ENCODE results near the gene VILL. TPM values are rescaled to one million over a fixed set of nuclear protein-coding genes. Genes with fewer than 3 reads are reported as not detected.

The VILL gene
- total and polyA plus RNA-seq, 10 of the 15 experiments (the other 5 are each of a cell fraction or from before 2014, with no cell fraction given) = 0.15 to 5.4 (median 2.1) TPM; not detected in 1

DNA sequence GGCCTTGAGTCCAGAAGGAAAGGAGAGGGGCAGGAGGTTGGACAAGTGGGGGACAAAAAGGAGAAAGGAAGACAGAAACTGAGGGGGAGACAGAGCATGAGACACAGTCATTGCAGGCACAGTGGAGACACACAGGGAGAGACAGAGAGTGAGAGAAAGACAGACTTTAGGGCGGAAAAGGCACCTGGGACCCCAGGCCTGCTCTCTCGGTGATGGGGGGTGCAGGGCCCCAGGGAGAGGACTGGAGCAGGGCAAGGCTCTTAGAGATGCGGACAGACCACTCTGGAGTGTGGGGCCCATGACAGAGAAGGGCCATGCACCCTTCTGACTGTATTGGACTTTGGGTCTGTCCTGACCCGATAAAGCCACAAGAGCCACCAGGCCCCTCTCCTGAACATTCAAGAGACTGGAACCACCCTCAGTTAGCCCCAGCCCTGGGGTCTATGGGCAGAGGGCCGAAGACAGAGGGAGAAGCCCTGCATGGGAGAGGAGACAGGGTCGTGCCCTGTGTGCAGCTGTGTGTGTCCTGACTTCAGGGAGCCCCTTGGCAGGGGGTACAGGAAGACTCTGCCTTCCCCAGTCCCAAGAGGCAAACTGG is 26.4 kb downstream of the VILL start:
- no TSS peak for BruUV-seq (replicated peaks)
- H3K36me3 ChIP-seq (ENCODE audit: control insufficient read depth in 2 of 2, insufficient read depth in 2 of 2, low read length in 1 of 2) = no peaks in the 10 kb centered on the region
- ATAC-seq = no peak

More for the DNA sequence above, 26.4 kb downstream of the VILL start:
- ChIA-PET RAD21 (ENCODE audit: unreplicated experiment) (no interaction called here), SMC1A (ENCODE audit: uncharacterized antibody, unreplicated experiment) (no interaction called here), POLR2A (no interaction called here), CTCF (interaction anchor here (0.7 kb wide), 1 partner anchor 20 kb away, joined by 3 read pairs; no protein-coding TSS in a partner anchor)
- Histone ChIP-seq H3K9ac (ENCODE audit: control insufficient read depth, insufficient read depth, low read length) (no peak overlapping the region), H4K20me1 (ENCODE audit: control insufficient read depth, insufficient read depth) (no peaks in the 10 kb centered on the region), H3K27ac (ENCODE audit: control insufficient read depth, insufficient read depth) (no peak overlapping the region), H3K79me2 (ENCODE audit: control insufficient read depth, insufficient read depth, low read length) (no peaks in the 10 kb centered on the region), H3K9me3 (replicated peaks; ENCODE audit: control insufficient read depth, insufficient read depth, low read length) (no peaks in the 10 kb centered on the region; the same call in 2 of the 3 replicates), H3K4me3 (no peak overlapping the region), H2AFZ (ENCODE audit: control insufficient read depth, low read depth, low read length) (no peak overlapping the region), H3K4me2 (ENCODE audit: control insufficient read depth, insufficient read depth) (no peak overlapping the region), H3K4me1 (ENCODE audit: control insufficient read depth, insufficient read depth, low read length) (no peaks in the 10 kb centered on the region), H3K27me3 (replicated peaks in 1 of 2; ENCODE audit: control insufficient read depth in 2 of 2, insufficient read depth in 2 of 2, low read length in 1 of 2) (no peaks in the 10 kb centered on the region)
- DNase-seq (ENCODE audit: low read depth, low spot score) (no peak), FAIRE-seq (no peak)
- intact Hi-C loops (cut with micrococcal nuclease; ENCODE audit: unreplicated experiment) = no loop called here
- WGBS (ENCODE audit: insufficient coverage, insufficient replicate concordance, low lambda C conversion rate, missing lambda C conversion rate) = 35% methylated on average over 6 of the region's 6 CpGs
- TF ChIP-seq ZBTB4 (CRISPR knock-in tag; IDR thresholded peaks at IDR 0.05) (no peak), SMARCA5 (IDR thresholded peaks at IDR 0.05) (no peak), ZSCAN29 (IDR thresholded peaks at IDR 0.05) (no peak), ZZZ3 (IDR thresholded peaks at IDR 0.05; ENCODE audit: control insufficient read depth, insufficient read length, low read depth) (no peak), CBX5 (IDR thresholded peaks at IDR 0.05; ENCODE audit: low read depth) (no peak), CHD4 (IDR thresholded peaks at IDR 0.05) (no peak)
- in situ Hi-C loops (cut with MboI) = no loop called here
